GM18511 (cell line): ENCODE data around the gene ZFP36.

Source experiments
- ATAC-seq: cut with Tn5 transposase; IDR thresholded peaks from one replicate; pipeline ENCODE4 v1.9.1; 2021; ENCODE audit warnings: mild to moderate bottlenecking, moderate library complexity; ENCODE audit not compliant: unreplicated experiment

Gene ZFP36

DNA sequence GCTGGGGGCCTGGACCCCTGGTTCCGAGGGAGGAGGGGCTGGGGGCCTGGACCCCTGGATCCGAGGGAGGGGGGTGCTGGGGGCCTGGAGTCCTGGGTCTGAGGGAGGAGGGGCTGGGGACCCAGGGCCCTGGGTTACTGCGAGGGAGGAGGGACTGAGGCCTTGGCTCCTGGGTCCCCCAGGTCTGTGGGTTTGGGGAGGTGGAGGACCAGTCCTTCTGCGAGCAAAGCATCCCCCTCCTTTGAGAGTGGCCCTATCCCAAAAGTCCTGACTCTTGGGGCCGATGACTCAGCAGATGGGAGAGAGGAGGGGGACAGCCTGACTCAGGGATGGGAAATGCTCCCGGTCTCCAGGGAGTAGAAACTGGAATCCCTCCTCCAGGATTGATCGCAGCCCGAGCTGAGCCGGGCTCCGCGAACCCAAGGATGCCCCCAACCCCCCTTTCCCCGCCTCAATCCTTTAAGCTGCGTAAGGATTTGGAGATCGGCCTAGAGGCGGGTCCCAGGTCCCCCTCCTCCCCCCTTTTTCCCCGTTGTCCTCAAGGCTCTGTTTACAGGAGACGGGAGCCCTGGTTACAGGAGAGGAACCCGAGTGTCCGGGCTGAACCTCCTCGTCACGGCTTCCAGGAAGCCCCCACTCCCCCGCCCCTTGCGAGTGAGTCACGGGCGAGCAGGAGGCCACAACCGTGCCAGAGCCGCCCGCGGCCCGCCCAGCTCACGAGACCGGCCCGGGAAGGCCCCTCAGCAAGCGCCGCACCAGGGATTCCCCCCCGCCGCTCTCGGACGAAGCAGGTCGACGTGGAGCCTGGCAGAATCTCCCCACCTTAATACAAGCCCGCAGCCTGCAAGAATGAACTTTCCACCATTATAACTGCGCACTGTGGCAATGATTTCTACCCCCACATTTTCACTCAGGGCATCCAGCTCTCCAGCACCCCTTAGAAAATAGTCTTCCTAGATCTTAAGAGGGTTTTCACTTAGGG, 3.0 kb upstream of the ZFP36 start:
- peak; percentile 23 for ATAC-seq

DNA sequence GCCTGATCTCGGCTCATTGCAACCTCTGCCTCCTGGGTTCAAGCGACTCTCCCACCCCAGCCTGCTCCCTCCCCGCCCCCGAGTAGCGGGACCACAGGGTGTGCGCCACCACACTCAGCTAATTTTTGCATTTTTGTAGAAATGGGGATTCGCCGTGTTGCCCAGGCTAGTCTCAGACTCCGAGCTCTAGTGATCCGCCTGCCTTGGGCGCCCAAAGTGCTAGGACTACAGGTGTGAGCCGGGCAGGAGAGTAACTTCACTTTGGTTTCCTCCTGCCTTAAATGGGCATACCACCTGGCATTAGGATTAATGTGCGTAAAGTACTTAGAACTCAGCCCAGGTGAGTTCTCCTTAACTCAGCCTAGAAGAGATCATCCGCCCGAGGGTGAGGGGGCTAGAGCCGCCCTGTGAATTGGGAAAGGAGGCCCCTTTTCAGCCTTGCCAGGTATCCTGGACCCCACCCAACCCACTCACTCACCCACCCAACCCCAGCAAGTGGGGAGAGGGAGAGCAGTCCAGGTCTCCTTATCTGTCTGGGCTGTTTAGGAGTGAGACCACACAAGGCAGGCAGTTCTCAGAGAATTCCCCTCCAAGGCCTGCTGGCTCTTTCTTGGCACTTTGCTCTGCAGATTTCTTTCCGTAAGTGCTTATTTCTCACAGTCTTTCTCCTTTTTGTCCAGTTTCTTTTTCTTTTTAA, 1.2 kb upstream of the ZFP36 start:
- no peak for ATAC-seq

- ATAC-seq, result no peak
Observed at GRCh38 chr19:39405958-39406655, 540 bp upstream of the ZFP36 start.

GRCh38 chr19:39407410-39407659, 688 bp downstream of the ZFP36 start:
- no peak for ATAC-seq

- no peak for ATAC-seq
Observed at GRCh38 chr19:39407660-39408391, 1.2 kb downstream of the ZFP36 start.

DNA sequence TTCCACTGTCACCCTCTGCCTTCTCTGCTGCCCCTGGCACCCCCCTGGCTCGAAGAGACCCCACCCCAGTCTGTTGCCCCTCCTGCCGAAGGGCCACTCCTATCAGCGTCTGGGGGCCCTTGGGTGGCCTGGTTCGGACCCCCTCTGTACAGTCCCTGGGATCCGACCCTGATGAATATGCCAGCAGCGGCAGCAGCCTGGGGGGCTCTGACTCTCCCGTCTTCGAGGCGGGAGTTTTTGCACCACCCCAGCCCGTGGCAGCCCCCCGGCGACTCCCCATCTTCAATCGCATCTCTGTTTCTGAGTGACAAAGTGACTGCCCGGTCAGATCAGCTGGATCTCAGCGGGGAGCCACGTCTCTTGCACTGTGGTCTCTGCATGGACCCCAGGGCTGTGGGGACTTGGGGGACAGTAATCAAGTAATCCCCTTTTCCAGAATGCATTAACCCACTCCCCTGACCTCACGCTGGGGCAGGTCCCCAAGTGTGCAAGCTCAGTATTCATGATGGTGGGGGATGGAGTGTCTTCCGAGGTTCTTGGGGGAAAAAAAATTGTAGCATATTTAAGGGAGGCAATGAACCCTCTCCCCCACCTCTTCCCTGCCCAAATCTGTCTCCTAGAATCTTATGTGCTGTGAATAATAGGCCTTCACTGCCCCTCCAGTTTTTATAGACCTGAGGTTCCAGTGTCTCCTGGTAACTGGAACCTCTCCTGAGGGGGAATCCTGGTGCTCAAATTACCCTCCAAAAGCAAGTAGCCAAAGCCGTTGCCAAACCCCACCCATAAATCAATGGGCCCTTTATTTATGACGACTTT, 2.0 kb downstream of the ZFP36 start:
- no peak for ATAC-seq

- no peak for ATAC-seq
Observed at GRCh38 chr19:39409208-39410016, 2.8 kb downstream of the ZFP36 start.

GRCh38 chr19:39410017-39410830, 3.6 kb downstream of the ZFP36 start:
- ATAC-seq, result no peak

GRCh38 chr19:39410831-39411080, 4.1 kb downstream of the ZFP36 start:
- ATAC-seq, result no peak

- ATAC-seq, result no peak
Observed at GRCh38 chr19:39411081-39411831, 4.6 kb downstream of the ZFP36 start.

DNA sequence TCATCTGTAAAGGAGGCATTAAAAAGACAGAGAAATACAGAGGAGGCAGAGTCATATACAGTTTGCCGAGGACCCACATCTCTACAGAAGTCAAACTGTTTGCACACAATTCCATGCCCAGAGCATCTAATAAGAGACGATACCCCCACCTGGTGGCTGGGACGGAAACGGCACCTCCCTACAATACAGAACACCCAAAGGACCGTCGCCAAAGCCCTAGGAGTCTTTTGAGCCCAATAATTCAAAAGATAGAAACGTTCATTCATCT, 5.1 kb downstream of the ZFP36 start:
- ATAC-seq, result peak; percentile 25

DNA sequence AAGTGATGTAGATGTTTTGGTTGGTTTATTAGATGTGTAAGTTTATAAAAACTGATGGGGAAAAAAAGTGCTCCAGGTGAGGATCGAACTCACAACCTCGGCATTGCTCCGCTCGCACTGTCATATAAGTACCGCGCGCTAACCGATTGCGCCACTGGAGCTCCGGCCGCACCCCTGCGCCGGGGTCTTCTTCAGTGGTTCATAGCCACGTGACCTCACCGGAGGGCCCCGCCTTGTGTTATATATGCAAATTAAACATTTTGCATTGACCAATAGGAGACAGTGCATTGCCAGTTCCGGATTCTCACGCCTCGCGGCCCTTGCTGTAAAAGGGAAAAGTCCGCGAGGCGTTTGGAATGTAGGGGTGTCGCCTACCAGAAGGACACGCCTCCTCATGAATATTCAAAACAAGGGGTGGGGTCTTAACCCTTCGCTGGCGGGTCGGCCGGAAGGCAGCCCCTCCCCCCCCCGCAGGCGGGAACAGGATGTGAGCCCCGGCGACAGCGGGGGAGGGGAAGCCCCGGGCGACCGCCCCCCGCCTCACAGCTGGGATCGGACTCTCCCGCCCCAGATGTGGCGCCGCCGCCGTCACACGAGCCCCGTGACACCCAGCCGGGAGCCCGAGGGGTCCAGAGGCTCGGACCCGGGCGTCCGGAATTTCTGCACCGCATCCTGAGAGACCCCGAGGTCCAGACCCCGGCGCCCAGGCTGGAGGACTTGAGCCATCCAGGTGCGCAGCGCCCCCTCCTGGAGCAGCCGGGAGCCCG, 5.6 kb downstream of the ZFP36 start, which contains the start of gene PLEKHG2:
TSS of gene PLEKHG2 (plus strand) at position 570 of the 767 bp plus-strand sequence. CDS start 1,418 bp downstream, outside the sequence.
- ATAC-seq, result peak; percentile 62

- ATAC-seq, result no peak
Observed at GRCh38 chr19:39412867-39413271, 6.2 kb downstream of the ZFP36 start.

DNA sequence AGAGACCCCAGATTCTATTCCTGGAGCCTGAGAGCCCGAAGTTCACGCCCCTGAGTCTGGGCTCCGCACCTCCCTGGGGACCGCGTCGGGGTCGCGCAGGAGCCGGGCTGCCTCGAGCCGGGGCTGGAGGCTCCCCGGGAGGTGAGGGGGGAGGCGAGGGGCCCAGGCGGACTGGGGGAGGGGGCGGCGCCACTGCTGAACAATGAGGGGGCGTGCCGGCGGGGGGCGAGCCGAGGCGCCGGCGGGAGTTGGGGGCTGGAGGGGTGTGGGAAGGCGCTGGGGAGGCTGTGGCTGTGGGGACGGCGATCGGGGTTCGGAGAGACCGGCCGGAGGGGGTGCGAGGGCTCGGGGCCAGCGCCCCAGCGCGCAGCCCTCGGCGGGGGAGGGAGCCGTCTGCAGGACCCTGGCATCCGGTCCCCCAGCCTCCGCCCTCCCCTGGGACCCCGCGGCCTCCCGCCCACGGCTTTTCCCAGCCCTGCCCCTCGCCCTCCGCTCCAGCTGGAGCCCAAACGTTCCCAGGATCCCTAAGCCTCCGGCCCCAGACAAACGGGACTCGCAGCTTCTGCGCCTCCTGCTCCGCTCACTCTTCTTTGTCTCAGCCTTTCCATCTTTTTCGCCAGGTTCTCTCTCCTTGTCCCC, 6.7 kb downstream of the ZFP36 start:
- no peak for ATAC-seq

GRCh38 chr19:39413911-39414608, 7.4 kb downstream of the ZFP36 start:
- ATAC-seq, result no peak
